Iris pigment epithelial cell (primary cell): Measurements from ENCODE around the gene AKAP6.
"Not testable (repeated sequence)": the region's sequence is repeated elsewhere in the genome, so short reads cannot be mapped to it uniquely, and the experiment has no call there.

Experiments
- DNase-seq: peaks from one replicate; pipeline ENCODE4 v3.0.0-alpha.2; 2011; ENCODE audit warnings: low read depth

Gene AKAP6

DNA sequence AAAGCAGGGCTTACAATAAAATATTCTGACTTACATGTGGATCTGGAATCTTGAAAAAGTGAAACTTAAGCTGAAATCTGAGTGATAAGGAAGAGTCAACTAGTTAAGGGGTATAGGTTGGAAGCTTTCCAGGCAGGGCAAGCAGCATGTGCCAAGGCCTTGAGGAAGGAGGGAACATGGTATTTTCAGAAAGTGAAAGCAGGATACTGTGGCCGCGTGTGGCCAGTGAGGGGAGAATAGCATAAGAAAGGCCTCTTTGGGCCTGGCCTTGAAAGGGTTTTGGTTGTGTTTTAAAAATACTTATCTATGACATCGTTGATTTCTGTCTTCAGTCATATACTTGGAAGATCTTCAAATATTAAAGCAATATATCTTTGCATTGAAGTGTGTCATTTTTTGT lies 213.4 kb downstream of the AKAP6 start:
- DNase-seq, result peak; percentile 7

DNA sequence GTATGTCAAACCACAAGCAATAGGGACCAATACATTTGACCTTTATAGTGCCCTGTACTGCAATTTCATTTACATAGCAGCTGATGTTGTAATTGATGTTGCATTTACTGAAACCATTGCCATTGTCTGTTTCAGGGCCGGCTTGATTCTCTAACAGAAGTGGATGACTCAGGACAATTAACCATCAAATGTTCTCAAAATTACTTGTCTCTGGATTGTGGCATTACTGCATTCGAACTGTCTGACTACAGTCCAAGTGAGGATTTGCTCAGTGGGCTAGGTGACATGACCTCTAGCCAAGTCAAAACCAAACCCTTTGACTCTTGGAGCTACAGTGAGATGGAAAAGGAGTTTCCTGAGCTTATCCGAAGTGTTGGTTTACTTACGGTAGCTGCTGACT lies 216.0 kb downstream of the AKAP6 start:
- no peak for DNase-seq

DNA sequence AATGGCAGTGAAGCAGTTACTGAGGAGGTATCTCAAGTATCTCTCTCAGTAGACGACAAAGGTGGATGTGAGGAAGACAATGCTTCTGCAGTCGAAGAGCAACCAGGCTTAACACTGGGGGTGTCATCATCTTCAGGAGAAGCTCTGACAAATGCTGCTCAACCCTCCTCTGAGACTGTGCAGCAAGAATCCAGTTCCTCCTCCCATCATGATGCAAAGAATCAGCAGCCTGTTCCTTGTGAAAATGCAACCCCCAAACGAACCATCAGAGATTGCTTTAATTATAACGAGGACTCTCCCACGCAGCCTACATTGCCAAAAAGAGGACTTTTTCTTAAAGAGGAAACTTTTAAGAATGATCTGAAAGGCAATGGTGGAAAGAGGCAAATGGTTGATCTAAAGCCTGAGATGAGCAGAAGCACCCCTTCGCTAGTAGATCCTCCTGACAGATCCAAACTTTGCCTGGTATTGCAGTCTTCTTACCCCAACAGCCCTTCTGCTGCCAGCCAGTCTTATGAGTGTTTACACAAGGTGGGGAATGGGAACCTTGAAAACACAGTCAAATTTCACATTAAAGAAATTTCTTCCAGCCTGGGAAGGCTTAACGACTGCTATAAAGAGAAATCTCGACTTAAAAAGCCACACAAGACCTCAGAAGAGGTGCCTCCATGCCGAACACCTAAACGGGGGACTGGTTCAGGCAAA lies 216.6 kb downstream of the AKAP6 start:
- DNase-seq, result no peak

DNA sequence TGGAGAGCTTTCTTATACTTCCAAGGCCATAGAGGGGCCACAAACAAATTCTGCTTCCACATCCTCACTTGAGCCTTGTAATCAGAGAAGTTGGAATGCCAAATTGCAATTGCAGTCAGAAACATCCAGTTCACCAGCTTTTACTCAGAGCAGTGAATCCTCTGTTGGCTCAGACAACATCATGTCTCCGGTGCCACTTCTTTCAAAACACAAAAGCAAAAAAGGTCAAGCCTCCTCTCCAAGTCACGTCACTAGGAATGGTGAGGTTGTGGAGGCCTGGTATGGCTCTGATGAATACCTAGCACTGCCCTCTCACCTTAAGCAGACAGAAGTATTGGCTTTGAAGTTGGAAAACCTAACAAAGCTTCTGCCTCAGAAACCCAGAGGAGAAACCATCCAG lies 217.1 kb downstream of the AKAP6 start:
- DNase-seq, result no peak

DNA sequence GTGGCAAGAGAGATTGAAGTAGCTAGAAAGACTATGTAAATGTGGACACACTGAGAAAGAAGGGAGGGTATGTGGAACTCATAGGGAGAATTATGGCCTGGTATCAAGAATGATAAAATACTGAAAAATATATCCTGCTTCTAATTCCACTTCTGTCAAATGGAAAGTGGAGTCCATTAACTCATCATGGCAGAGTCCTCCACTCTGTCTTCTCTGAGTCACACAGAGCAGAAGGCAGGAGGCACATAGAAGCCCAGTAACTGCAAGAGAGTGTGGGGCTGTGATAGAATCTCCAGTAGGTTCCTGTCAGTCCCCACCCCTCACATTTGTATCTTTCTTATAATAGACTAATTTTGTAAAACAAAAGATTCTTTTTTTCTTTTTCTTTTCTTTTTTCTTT lies 223.7 kb downstream of the AKAP6 start:
- DNase-seq, result no peak

DNA sequence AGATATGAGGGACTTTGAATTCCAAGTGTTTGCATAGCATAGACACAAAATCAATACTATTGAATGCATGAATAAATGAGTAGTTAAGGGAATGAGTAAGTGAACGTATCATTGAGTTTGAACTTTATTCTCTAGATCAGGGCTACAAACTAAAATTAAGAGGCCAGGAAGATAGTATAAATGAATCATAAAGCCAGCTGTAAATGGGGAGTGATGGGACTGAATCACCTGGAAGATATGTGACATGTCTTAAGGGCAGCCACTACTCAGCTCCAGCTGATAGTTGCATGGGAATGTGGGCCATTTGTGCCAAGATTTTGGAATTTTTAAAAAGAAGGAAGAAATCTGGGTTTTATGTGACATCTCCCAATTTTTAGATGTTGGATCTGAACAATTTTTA lies 229.9 kb downstream of the AKAP6 start:
- no peak for DNase-seq

DNA sequence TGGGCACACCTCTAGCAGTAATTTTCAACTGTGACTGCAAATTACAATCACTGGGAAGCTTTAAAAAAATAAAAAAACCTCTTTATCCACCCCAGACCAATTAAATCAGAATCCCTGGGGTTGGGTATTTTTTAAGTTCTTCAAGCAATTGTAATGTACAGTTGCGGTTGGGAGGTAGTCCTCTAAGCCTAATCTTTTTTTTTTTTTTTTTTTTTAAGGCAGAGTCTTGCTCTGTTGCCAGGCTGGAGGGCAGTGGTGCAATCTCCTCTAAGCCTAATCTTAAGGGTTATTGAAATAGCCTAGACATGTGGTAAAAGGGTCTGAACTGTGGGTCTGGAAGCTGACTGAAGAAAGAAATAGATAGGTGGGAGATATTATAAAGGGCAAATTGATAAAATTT lies 230.5 kb downstream of the AKAP6 start:
- peak; percentile 59 for DNase-seq

DNA sequence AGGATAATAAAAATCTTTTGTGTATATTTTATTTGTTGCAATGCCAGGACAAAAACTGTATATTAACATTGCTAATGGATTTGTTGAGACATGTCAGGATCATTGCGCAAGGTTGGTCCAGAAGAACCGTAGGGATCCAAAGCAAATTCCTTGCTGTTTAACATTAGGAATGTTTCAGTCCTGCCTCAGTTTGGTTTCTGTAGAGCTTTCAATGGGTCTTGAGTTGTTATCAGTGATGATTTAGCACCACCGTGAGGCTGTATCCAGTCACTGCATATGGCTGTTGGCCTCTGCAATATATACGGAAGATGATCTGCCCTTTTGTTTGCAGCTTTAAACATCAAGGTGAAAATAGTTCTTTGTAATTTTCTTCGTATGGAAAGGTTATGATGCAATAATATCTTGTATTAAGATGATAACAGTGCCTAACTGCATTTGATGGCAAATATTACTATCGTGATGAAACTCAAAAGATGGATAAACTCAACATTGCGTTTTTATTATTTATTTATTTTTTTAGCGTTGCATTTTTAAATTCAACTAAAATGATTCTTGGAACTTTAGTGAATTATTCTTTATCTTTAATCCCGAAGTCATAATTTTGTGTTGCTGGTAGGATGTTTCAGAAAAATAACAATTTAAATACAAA lies 231.2 kb downstream of the AKAP6 start:
- DNase-seq, result peak; percentile 86

DNA sequence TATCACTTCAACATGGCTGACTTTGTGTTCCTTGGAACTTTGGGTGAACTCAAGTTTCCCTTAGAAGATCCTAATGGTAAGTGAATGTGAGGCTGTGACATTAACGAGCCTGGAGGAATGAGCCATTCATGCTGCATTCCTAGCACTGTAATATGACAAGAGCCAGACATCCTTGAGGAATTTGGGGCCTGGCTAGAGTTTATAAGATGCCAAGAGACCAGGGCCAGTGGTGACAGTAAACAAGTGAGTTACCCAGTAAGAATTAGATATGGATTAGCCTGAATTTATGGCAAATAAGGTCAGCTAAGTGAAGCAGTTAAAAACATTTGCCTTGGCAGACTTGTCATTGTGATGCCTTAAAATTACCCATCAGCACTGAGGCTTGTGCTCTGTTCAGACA lies 232.4 kb downstream of the AKAP6 start:
- peak; percentile 62 for DNase-seq

DNA sequence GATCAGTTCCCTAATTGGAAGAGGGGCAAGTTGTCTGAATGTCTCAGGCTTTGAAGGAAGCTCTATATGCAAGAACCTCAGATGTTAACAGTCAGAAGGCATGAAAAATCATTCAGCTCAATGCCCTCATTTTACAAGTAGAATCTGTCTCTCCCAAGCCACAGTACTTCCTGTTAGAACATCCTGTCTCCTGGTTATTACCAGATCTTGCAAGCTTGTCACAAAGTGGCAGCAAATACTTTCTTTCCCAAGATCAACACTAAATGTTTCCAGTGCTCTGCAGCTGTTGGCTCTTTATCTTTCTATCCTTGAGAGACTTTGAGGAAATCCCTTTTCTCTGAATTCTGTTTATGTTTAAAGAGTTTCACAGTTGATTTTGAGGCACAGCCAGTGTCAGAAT lies 235.5 kb downstream of the AKAP6 start:
- DNase-seq, result peak; percentile 70

DNA sequence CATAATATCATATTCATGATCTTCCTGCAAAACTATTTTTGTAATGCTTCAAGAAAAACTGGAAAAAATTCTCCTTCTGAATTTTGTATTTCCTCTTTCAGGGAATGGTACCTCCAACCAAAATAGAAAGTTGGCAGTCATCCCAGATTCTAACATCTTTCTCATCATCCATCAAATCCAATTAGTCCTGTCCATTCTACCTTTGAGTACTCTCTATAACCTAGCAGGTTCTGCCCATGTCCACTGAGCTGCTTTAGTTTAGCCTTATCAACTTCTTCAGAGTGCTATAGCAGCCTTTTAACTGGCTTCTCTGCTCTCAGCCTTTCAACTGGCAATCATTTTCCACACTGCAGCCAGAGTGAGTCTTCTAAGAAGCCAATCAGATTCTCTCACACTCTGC lies 236.2 kb downstream of the AKAP6 start:
- no peak for DNase-seq

DNA sequence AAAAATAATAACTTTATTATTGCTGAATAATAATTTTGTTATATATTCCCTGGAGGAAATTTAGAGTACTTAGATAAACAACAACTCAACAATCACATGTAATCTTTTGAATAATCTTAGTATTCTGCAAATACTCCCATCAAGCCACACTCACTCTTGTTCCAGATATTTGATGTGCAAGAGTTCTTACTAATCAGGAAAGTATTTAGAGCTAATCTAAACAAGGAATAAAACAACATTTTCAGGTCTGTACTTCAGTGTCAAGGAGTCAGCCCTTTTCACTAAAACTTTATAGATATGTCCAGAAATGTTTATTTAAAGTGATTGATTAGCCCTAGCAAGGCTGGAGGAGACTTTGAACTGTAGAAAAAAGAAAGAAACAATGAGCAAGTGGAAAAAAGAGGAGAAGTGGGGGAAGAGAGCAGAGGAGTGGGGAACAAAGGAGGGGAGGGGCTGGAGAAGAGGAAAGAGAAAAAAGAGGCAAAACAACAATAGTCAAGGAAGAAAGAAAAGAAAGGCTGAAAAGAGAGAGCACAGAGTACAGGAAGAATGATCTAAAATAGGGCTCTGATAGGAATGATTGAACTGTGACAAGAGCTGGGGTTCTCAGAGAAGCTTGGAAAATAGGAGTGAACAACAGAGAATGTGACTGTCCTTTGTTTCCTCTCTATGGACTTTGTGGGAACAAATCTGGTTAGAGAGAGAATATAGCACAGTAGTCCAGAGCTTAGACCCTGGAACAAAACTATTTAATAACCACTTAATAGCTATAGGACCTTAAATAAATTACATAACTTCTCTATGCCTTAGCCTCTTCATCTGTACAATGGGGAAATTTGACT lies 238.7 kb downstream of the AKAP6 start:
- peak; percentile 75 for DNase-seq

DNA sequence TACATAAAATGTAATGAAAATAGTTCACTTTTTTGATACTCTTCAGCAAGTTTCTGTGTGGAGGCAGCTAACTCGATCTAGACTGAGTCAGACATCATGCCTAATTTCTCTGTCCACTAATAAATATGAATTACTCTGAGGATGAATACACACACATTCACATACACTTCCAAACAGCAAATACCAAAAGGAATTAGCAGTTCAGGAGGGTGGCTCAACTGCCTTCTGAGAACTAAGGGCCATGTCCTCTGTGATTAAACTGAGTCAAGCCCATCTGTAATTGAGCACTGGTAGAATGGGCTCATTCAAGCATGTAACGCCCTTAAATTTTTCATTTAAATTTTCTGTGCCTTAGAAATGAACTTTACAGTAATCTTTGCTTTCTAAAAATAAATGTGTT lies 242.5 kb downstream of the AKAP6 start:
- DNase-seq, result no peak

DNA sequence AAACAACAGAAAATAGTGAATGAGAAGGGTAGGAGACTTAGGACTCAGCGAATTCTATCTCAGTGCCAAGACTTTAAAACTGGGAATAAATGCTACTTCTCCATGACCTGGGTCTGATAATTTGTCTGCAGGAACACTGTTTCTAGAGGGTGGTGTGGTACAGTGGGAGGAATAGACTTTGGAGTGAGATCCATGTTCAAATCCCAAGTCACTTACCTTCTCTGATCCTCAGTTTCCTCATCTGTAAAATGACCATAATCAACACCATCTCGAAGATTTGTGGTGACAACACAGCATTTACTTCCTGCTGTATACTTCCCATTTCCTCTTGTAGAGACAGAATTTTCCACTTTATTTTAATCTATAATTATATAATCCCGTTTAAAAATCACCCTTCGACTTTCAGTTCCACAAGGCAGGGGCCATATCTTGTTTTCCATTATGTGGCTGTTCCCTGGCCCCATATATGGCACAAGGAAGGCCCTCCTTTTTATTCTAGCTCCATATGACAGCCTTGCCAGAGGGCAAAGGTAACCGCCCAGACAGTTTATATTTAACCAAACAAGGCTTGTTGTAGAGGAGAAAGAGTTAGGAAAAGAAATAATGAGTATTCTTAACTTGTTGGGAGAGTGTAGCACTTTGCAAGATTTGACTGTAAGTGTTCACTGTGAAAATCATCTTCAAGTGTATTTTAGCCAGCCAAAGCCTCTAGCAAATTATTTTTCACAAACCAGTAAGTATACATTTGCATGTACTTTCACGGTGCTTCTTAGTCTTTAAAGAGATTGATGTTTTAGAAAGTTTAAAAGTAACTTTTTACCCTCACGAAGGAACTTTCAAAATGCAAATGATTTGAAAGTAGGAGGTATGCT lies 243.1 kb downstream of the AKAP6 start:
- DNase-seq, result no peak

DNA sequence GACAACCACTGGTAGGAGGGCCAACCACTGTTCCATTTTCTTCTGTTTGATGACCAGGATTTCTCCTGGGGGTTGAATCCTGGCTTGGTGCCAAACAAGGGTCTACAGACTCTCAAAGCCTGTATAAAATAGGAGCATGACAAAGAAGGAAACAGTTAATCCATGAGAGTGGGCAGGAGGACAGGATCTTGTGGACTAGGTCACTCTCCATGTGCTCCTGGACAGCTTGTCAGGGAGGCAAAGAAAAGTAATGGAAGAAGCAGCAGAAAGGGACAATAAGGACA lies 243.7 kb downstream of the AKAP6 start:
- DNase-seq, result no peak

DNA sequence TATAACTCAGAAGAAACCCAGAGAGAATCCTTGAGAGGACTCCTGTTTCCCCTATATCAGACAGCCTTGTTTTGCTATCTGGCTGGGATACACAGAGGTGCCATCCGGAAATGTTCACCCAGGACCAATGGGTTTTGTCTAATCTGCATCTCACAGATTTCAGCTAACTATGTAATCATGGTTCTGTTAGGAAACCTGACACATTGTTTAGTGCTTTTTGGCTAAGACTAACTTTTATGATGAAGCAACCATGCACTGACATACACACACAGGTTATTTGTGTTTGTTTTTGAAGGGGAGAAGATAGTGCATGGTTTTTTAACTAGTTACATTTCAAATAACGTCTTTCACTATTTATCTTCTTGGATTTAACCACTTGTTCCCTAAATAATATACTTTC lies 245.2 kb downstream of the AKAP6 start:
- no peak for DNase-seq

DNA sequence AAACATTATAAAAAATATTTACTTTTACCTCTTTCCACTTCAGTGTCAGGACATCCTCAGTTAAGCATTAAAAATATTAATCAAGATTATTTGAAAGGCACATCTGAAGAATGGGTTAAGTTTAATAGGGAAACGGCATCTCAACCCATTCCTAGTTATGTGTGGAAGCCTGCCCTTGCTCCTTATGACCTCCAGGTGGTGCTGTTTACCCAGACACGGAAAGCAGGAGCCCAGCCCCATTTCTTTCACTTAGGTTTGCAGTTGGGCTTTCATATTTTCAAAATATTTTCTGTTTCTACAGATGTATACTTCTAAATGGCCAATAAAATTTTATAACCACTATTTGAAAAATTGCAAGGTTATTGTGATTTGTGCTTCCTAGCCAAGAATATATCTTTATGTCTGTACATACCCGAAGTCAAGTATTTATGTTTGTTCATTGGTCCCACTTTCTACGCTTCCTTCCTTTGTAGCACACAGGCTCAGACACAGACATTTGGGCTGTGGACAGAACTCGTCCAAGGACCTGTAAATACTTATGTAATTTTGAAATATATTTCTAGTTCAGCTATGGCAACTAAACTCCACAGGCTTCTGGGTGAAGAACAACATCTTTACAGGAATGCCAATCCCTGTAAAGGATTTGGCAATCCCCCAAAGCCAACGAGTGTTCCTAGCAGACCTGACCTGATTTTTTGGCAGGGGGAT lies 247.1 kb downstream of the AKAP6 start:
- DNase-seq, result peak; percentile 65

DNA sequence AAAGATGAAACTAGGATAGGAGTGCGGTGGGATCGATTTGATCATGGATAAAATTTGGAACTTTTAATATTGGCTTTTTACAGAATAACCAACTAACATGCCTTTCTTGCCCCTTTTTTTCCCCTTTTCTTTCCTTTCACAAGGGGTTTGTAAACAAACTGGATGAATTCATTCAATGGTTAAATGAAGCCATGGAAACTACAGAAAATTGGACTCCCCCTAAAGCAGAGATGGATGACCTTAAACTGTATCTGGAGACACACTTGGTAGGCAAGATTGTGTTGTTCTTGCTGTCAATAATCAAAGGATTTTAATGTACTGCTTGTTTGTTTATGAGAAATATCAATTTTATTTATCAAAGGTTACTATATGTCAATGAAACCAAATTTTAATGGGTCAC lies 247.9 kb downstream of the AKAP6 start:
- DNase-seq, result no peak

DNA sequence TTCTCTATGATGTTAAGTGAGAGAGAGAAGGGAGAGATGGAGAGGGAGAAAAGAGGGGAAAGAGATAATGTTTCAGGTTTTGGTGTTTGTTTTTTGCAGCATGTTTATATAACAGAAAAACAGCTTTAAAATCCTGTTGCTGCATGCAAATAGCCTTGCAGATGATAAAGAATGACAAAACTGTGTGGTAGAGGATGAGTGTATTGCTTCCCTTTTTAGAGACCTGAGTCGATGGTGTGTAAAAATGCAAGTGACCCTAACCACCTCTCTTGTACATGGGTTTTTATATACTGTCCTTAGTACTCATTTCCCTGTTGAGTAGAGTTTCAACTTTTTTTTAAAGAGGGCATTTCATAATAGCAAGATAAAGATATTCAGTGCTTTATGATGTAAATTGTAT lies 249.1 kb downstream of the AKAP6 start:
- DNase-seq, result no peak

DNA sequence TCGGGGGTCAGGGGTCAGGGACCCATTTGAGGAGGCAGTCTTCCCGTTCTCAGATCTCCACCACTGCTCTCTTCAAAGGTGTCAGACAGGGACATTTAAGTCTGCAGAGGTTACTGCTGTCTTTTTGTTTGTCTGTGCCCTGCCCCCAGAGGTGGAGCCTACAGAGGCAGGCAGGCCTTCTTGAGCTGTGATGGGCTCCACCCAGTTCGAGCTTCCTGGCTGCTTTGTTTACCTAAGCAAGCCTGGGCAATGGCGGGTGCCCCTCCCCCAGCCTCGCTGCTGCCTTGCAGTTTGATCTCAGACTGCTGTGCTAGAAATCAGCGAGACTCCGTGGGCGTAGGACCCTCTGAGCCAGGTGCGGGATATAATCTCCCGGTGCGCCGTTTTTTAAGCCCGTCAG lies 254.3 kb downstream of the AKAP6 start:
- not testable (repeated sequence) for DNase-seq

DNA sequence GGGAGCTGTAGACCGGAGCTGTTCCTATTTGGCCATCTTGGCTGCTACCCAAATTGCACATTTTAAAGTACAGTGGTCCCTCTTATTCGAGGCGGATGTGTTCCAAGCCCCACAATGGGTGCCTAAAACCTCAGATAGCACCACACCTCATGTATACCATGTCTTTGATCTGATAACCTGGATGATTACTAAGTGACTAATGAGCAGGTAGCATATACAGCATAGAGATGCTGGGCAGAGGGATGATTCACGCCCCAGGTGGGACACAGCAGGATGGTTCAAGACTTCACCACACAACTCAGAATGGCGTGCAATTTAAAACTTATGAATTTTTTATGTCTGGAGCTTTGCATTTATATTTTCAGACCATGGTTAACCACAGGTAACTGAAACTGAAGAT lies 255.0 kb downstream of the AKAP6 start:
- DNase-seq, result no peak

DNA sequence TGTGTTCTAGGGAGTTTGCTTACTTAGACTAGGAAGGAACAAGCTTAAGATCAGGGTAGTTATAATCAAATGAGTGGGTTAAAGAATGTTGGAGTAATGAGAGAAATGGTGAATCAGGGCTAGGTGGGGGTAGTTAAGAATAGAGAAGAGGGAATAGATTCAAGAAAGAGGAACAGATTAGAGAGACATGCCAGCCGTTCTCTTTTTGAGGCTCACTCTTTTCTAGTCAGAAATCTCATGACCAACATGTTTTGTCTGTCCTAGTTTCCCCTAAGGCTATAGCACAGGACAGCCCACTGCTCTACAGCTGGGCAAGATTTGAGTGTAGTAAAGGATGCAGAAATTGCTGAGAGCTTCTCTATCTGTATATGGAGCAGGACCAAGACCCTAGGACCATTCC lies 258.4 kb downstream of the AKAP6 start:
- DNase-seq, result no peak
